Measurements from ENCODE around the gene LYRM9.

DNA sequence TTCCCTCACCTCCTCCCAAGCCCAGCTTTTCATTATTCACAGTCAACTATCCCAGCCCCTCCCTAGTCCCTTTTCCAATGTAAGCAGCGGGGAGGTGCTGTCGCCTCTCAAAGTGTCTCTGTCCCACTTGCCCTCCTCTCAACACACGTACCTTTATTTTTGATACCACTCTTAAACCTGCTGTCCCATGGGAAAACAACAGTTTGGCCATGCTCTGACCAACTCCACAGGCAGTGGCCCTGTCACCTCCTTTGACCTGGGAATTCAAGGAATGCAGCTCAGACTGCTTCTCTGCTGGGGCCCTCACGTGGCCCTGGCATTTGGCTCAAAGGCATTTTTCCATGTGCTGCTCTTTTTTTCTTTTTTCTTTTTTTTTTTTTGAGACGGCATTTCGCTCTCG, 4.2 kb downstream of the LYRM9 start:
- TF ChIP-seq, protein P1, sequence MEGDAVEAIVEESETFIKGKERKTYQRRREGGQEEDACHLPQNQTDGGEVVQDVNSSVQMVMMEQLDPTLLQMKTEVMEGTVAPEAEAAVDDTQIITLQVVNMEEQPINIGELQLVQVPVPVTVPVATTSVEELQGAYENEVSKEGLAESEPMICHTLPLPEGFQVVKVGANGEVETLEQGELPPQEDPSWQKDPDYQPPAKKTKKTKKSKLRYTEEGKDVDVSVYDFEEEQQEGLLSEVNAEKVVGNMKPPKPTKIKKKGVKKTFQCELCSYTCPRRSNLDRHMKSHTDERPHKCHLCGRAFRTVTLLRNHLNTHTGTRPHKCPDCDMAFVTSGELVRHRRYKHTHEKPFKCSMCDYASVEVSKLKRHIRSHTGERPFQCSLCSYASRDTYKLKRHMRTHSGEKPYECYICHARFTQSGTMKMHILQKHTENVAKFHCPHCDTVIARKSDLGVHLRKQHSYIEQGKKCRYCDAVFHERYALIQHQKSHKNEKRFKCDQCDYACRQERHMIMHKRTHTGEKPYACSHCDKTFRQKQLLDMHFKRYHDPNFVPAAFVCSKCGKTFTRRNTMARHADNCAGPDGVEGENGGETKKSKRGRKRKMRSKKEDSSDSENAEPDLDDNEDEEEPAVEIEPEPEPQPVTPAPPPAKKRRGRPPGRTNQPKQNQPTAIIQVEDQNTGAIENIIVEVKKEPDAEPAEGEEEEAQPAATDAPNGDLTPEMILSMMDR (IDR thresholded peaks at IDR 0.05) = no peak
- TF ChIP-seq EZH2phosphoT487 (IDR thresholded peaks at IDR 0.05) = no peak
